GM21825 (cell line): Measurements from ENCODE around the gene ULK1.

Source experiments
- ATAC-seq: cut with Tn5 transposase; IDR thresholded peaks from one replicate; pipeline ENCODE4 v1.9.1; 2021; ENCODE audit warnings: mild to moderate bottlenecking, moderate library complexity; ENCODE audit not compliant: unreplicated experiment

ULK1 gene

GRCh38 chr12:131907379-131908091 lies 13.1 kb downstream of the ULK1 start:
- no peak for ATAC-seq

GRCh38 chr12:131908092-131909080 lies 14.0 kb downstream of the ULK1 start:
- ATAC-seq, result no peak

GRCh38 chr12:131909081-131909751 lies 14.8 kb downstream of the ULK1 start:
- no peak for ATAC-seq

- ATAC-seq, result no peak
Measured at GRCh38 chr12:131909752-131910219, 15.4 kb downstream of the ULK1 start.

- no peak for ATAC-seq
Measured at GRCh38 chr12:131910302-131911027, 16.0 kb downstream of the ULK1 start.

GRCh38 chr12:131911028-131911650 lies 16.7 kb downstream of the ULK1 start:
- ATAC-seq, result no peak

GRCh38 chr12:131911851-131912477 lies 17.5 kb downstream of the ULK1 start:
- no peak for ATAC-seq

- ATAC-seq, result no peak
Measured at GRCh38 chr12:131912518-131913274, 18.3 kb downstream of the ULK1 start.

- ATAC-seq, result no peak
Measured at GRCh38 chr12:131913666-131914065, 19.2 kb downstream of the ULK1 start.

GRCh38 chr12:131914179-131914702 lies 19.8 kb downstream of the ULK1 start:
- no peak for ATAC-seq

GRCh38 chr12:131915000-131915689 lies 20.7 kb downstream of the ULK1 start:
- no peak for ATAC-seq

- no peak for ATAC-seq
Measured at GRCh38 chr12:131915823-131916222, 21.4 kb downstream of the ULK1 start.

- ATAC-seq, result no peak
Measured at GRCh38 chr12:131916306-131917138, 22.1 kb downstream of the ULK1 start.

- ATAC-seq, result no peak
Measured at GRCh38 chr12:131917139-131917710, 22.8 kb downstream of the ULK1 start.

GRCh38 chr12:131917711-131918306 lies 23.4 kb downstream of the ULK1 start:
- no peak for ATAC-seq

- ATAC-seq, result no peak
Measured at GRCh38 chr12:131918311-131919050, 24.1 kb downstream of the ULK1 start.
